Measurements from ENCODE around the gene IGFLR1. TPM values are rescaled to one million over a fixed set of nuclear protein-coding genes. Genes with fewer than 3 reads are reported as not detected.

The IGFLR1 gene
- total and polyA plus RNA-seq, 11 donors: 0.74 to 25.2 (median 3.6) TPM

GRCh38 chr19:35789978-35790944 is 48.0 kb upstream of the IGFLR1 start:
- Histone ChIP-seq H3K4me1 (no peaks in the 10 kb centered on the region), H3K36me3 (peaks cover 0 to 2% (median 0%) of the 10 kb centered on the region in 9 donors), H3K9me3 (no peaks in the 10 kb centered on the region), H3K4me3 (no peak overlapping the region), H3K27ac (no peak overlapping the region), H3K27me3 (peaks cover 0 to 4% (median 0%) of the 10 kb centered on the region in 9 donors)
- TF ChIP-seq CTCF (IDR thresholded peaks at IDR 0.05) (no peak), POLR2A (IDR thresholded peaks at IDR 0.05) (no peak)
- 82 to 91% (median 87%) methylated on average over 7 to 19 of the region's 19 CpGs for WGBS, 4 donors
- DNase-seq (no peak), ATAC-seq (peak in 1 of 4 donors; percentile 15)
- intact Hi-C loops (cut with DNase I): loop anchor here in 1 of 10 donors (10.0 kb wide), 1 partner anchor 85 kb away; no protein-coding TSS in a partner anchor

- Histone ChIP-seq H3K36me3 (peaks cover 0 to 8% (median 0%) of the 10 kb centered on the region in 9 donors), H3K27me3 (no peaks in the 10 kb centered on the region), H3K4me3 (no peak overlapping the region), H3K9me3 (no peaks in the 10 kb centered on the region), H3K27ac (no peak overlapping the region), H3K4me1 (no peaks in the 10 kb centered on the region)
- TF ChIP-seq CTCF (IDR thresholded peaks at IDR 0.05) (no peak), POLR2A (IDR thresholded peaks at IDR 0.05) (no peak)
- DNase-seq (no peak), ATAC-seq (no peak)
- 82 to 91% (median 86%) methylated on average over 6 to 11 of the region's 11 CpGs for WGBS, 4 donors
- intact Hi-C loops (cut with DNase I): loop anchor here in 1 of 10 donors (10.0 kb wide), 1 partner anchor 85 kb away; no protein-coding TSS in a partner anchor
Measured at GRCh38 chr19:35789195-35789977, 47.1 kb upstream of the IGFLR1 start.

- Histone ChIP-seq H3K9me3 (no peaks in the 10 kb centered on the region), H3K4me1 (no peaks in the 10 kb centered on the region), H3K27me3 (no peaks in the 10 kb centered on the region), H3K36me3 (peaks cover 0 to 8% (median 0%) of the 10 kb centered on the region in 9 donors), H3K27ac (no peak overlapping the region), H3K4me3 (no peak overlapping the region)
- TF ChIP-seq CTCF (IDR thresholded peaks at IDR 0.05): no peak
- TF ChIP-seq POLR2A (IDR thresholded peaks at IDR 0.05): no peak
- WGBS, 4 donors: 82 to 87% (median 84%) methylated on average over 12 of the region's 12 CpGs
- ATAC-seq (no peak), DNase-seq (no peak)
- intact Hi-C loops (cut with DNase I): loop anchor here in 1 of 10 donors (10.0 kb wide), 1 partner anchor 86 kb away; no protein-coding TSS in a partner anchor
Measured at GRCh38 chr19:35788205-35788960, 46.1 kb upstream of the IGFLR1 start.
